Caco-2 (cell line): ENCODE results near the gene SLC12A8. TPM values are rescaled to one million over a fixed set of nuclear protein-coding genes. Genes with fewer than 3 reads are reported as not detected.

ENCODE experiments used
- BruUV-seq: library from RNA; stranded (reverse); fragments of 400-500 nt; replicated peaks from 2 replicates; lab custom pipeline; 2021; lab: Mats Ljungman, UMichigan
- CTCF ChIA-PET: fragments of 300-600 bp; sonication (Branson Sonifier 250); formaldehyde crosslinking; loops from one replicate; lab custom pipeline; 2022; ENCODE audit warnings: antibody characterized with exemption; lab: Charles Lee
- POLR2A ChIA-PET: fragments of 300-600 bp; sonication (Branson Sonifier 250); formaldehyde crosslinking; loops from one replicate; lab custom pipeline; 2022; ENCODE audit warnings: antibody characterized with exemption; lab: Charles Lee
- DNase-seq, 2 experiments: peaks; one replicate each; pipeline versions ENCODE4 v3.0.0 to v3.0.0-alpha.2; 2020 to 2022
- H3K27me3 ChIP-seq: replicated peaks from 2 replicates; pipeline ENCODE4 v1.6.0; 2011; ENCODE audit warnings: low read length; ENCODE audit not compliant: control insufficient read depth, insufficient read depth
- H3K36me3 ChIP-seq: 2 replicates; pipeline ENCODE4 v1.5.1; 2011; ENCODE audit warnings: low read length; ENCODE audit not compliant: control insufficient read depth, insufficient read depth
- H3K4me1 ChIP-seq: fragments of 250-450 bp; sonication (Bioruptor Pico); 2 replicates; pipeline ENCODE4 v1.5.1; 2020; ENCODE audit warnings: mild to moderate bottlenecking
- H3K4me3 ChIP-seq: 2 replicates; pipeline ENCODE4 v1.5.1; 2011; ENCODE audit warnings: low read depth, mild to moderate bottlenecking, control low read depth, low read length
- H3K9me3 ChIP-seq: fragments of 250-450 bp; sonication (Bioruptor Pico); 2 replicates; pipeline ENCODE4 v1.5.1; 2020; ENCODE audit warnings: mild to moderate bottlenecking, moderate library complexity
- H3K27ac Mint-ChIP-seq: one replicate; pipeline ENCODE4 v1.8.0; 2022; ENCODE audit warnings: mixed read lengths; ENCODE audit not compliant: unreplicated experiment
- H3K27me3 Mint-ChIP-seq: one replicate; pipeline ENCODE4 v1.8.0; 2022; ENCODE audit warnings: mixed read lengths; ENCODE audit not compliant: insufficient read depth, unreplicated experiment
- H3K36me3 Mint-ChIP-seq: one replicate; pipeline ENCODE4 v1.8.0; 2022; ENCODE audit warnings: mild to moderate bottlenecking, mixed read lengths; ENCODE audit not compliant: insufficient read depth, unreplicated experiment
- H3K4me1 Mint-ChIP-seq: one replicate; pipeline ENCODE4 v1.8.0; 2022; ENCODE audit warnings: low read depth, mixed read lengths; ENCODE audit not compliant: unreplicated experiment
- H3K4me3 Mint-ChIP-seq: one replicate; pipeline ENCODE4 v1.8.0; 2022; ENCODE audit warnings: mild to moderate bottlenecking, moderate library complexity, mixed read lengths; ENCODE audit not compliant: unreplicated experiment
- H3K9me3 Mint-ChIP-seq: one replicate; pipeline ENCODE4 v1.8.0; 2022; ENCODE audit warnings: mixed read lengths; ENCODE audit not compliant: unreplicated experiment
- CTCF ChIP-seq, 2 experiments: fragments of 200-600 bp in 1 of 2; IDR thresholded peaks; 1 replicate in 1 of 2; 2 replicates in 1 of 2; pipeline versions ENCODE4 v1.5.1 to v1.8.0; 2011 to 2022; ENCODE audit warnings: antibody characterized with exemption in 1 of 2, control low read depth in 1 of 2, inconsistent platforms in 1 of 2, low read depth in 1 of 2, low read length in 1 of 2, mild to moderate bottlenecking in 1 of 2, moderate library complexity in 1 of 2; ENCODE audit not compliant: insufficient read depth in 1 of 2, severe bottlenecking in 1 of 2, unreplicated experiment in 1 of 2
- intact Hi-C: fragments of 100-400 bp; cut with micrococcal nuclease; formaldehyde crosslinking; loops from one replicate; pipeline ENCODE4 v1.10.0; 2022; ENCODE audit not compliant: unreplicated experiment
- total RNA-seq: library from RNA; stranded (reverse); gene quantifications from 2 replicates; pipeline ENCODE4 v1.2.3, GENCODE V29; 2022

Gene SLC12A8
- total RNA-seq, 1 experiment from 2014 or later: 23.3 TPM

GRCh38 chr3:125102470-125102869 lies 110.1 kb downstream of the SLC12A8 start:
- intact Hi-C loops: no loop called here
- TF ChIP-seq CTCF (IDR thresholded peaks at IDR 0.05; ENCODE audit: insufficient read depth in 1 of 2, low read depth in 1 of 2, low read length in 1 of 2, severe bottlenecking in 1 of 2, unreplicated experiment in 1 of 2): no peak
- no peak for DNase-seq
- H3K36me3 Mint-ChIP-seq: peaks cover 6% of the 10 kb centered on the region
- no peaks in the 10 kb centered on the region for H3K27me3 ChIP-seq
- H3K4me1 Mint-ChIP-seq: no peaks in the 10 kb centered on the region
- H3K27ac Mint-ChIP-seq: no peak overlapping the region
- H3K4me1 ChIP-seq: no peaks in the 10 kb centered on the region
- no TSS peak for BruUV-seq
- no peaks in the 10 kb centered on the region for H3K9me3 ChIP-seq
- H3K4me3 ChIP-seq: no peak overlapping the region
- ChIA-PET POLR2A (no interaction called here), CTCF (no interaction called here)
- no peak overlapping the region for H3K4me3 Mint-ChIP-seq
- H3K9me3 Mint-ChIP-seq: peaks cover 10% of the 10 kb centered on the region
- H3K36me3 ChIP-seq: no peaks in the 10 kb centered on the region; the same call in 1 of the 2 replicates
- no peaks in the 10 kb centered on the region for H3K27me3 Mint-ChIP-seq

- Histone ChIP-seq H3K36me3 (no peaks in the 10 kb centered on the region; the same call in 1 of the 2 replicates), H3K9me3 (no peaks in the 10 kb centered on the region), H3K4me3 (no peak overlapping the region), H3K4me1 (no peaks in the 10 kb centered on the region), H3K27me3 (no peaks in the 10 kb centered on the region)
- H3K27me3 Mint-ChIP-seq: no peaks in the 10 kb centered on the region
- DNase-seq: no peak
- BruUV-seq: no TSS peak
- intact Hi-C loops: no loop called here
- no peaks in the 10 kb centered on the region for H3K4me1 Mint-ChIP-seq
- CTCF ChIA-PET: no interaction called here
- peaks cover 6% of the 10 kb centered on the region for H3K36me3 Mint-ChIP-seq
- no peak overlapping the region for H3K27ac Mint-ChIP-seq
- H3K4me3 Mint-ChIP-seq: no peak overlapping the region
- no peak for TF ChIP-seq CTCF (IDR thresholded peaks at IDR 0.05; ENCODE audit: insufficient read depth in 1 of 2, low read depth in 1 of 2, low read length in 1 of 2, severe bottlenecking in 1 of 2, unreplicated experiment in 1 of 2)
- H3K9me3 Mint-ChIP-seq: peaks cover 10% of the 10 kb centered on the region
- POLR2A ChIA-PET: no interaction called here
Observed at GRCh38 chr3:125098611-125099291, 113.8 kb downstream of the SLC12A8 start.

GRCh38 chr3:125090649-125091048 lies 121.9 kb downstream of the SLC12A8 start:
- no peaks in the 10 kb centered on the region for H3K4me1 ChIP-seq
- no peak overlapping the region for H3K4me3 Mint-ChIP-seq
- H3K27me3 Mint-ChIP-seq: no peaks in the 10 kb centered on the region
- intact Hi-C loops: no loop called here
- no TSS peak for BruUV-seq
- H3K36me3 Mint-ChIP-seq: peaks cover 10% of the 10 kb centered on the region
- ChIA-PET CTCF (no interaction called here), POLR2A (no interaction called here)
- DNase-seq: no peak
- no peak overlapping the region for H3K4me3 ChIP-seq
- H3K9me3 Mint-ChIP-seq: no peaks in the 10 kb centered on the region
- no peaks in the 10 kb centered on the region for H3K4me1 Mint-ChIP-seq
- no peak overlapping the region for H3K27ac Mint-ChIP-seq
- no peaks in the 10 kb centered on the region for H3K27me3 ChIP-seq
- H3K9me3 ChIP-seq: no peaks in the 10 kb centered on the region
- H3K36me3 ChIP-seq: no peaks in the 10 kb centered on the region; the same call in 1 of the 2 replicates
- TF ChIP-seq CTCF (IDR thresholded peaks at IDR 0.05; ENCODE audit: insufficient read depth in 1 of 2, low read depth in 1 of 2, low read length in 1 of 2, severe bottlenecking in 1 of 2, unreplicated experiment in 1 of 2): no peak
